ENCODE data around the gene CLRN3.

Gene CLRN3

GRCh38 chr10:127899766-127900387 is 7.1 kb upstream of the CLRN3 start:
- no peak for DNase-seq

- no peak for DNase-seq
Observed at GRCh38 chr10:127897177-127897576, 4.4 kb upstream of the CLRN3 start.

GRCh38 chr10:127896590-127896989 is 3.8 kb upstream of the CLRN3 start:
- no peak for DNase-seq

- no peak for DNase-seq
Observed at GRCh38 chr10:127894146-127894545, 1.4 kb upstream of the CLRN3 start.

GRCh38 chr10:127890832-127891334 is 1.9 kb downstream of the CLRN3 start:
- DNase-seq: no peak

- no peak for DNase-seq
Observed at GRCh38 chr10:127890216-127890615, 2.5 kb downstream of the CLRN3 start.

- DNase-seq: no peak
Observed at GRCh38 chr10:127889605-127890195, 3.0 kb downstream of the CLRN3 start.

- no peak for DNase-seq
Observed at GRCh38 chr10:127888521-127889312, 4.0 kb downstream of the CLRN3 start.

GRCh38 chr10:127887541-127888415 is 5.0 kb downstream of the CLRN3 start:
- no peak for DNase-seq

GRCh38 chr10:127886371-127887051 is 6.2 kb downstream of the CLRN3 start:
- DNase-seq: no peak

- DNase-seq: no peak
Observed at GRCh38 chr10:127884501-127884900, 8.2 kb downstream of the CLRN3 start.

- DNase-seq: no peak
Observed at GRCh38 chr10:127883516-127883915, 9.2 kb downstream of the CLRN3 start.

- DNase-seq: no peak
Observed at GRCh38 chr10:127882801-127883459, 9.8 kb downstream of the CLRN3 start.

GRCh38 chr10:127882391-127882790 is 10.3 kb downstream of the CLRN3 start:
- no peak for DNase-seq

- no peak for DNase-seq
Observed at GRCh38 chr10:127881262-127881661, 11.5 kb downstream of the CLRN3 start.

GRCh38 chr10:127880557-127880956 is 12.2 kb downstream of the CLRN3 start:
- DNase-seq: no peak

GRCh38 chr10:127878475-127879055 is 14.2 kb downstream of the CLRN3 start:
- no peak for DNase-seq

GRCh38 chr10:127877699-127878098 is 15.0 kb downstream of the CLRN3 start:
- no peak for DNase-seq

GRCh38 chr10:127877116-127877515 is 15.6 kb downstream of the CLRN3 start:
- no peak for DNase-seq

GRCh38 chr10:127875916-127876315 is 16.8 kb downstream of the CLRN3 start:
- DNase-seq: no peak

GRCh38 chr10:127875449-127875765 is 17.3 kb downstream of the CLRN3 start:
- DNase-seq: no peak
